RWPE2 (cell line): ENCODE data around the gene STX8.
A peak's percentile ranks its signal among the peaks of the same experiment; 100 is the strongest.

Source experiments
- ATAC-seq: fragments of 200-7000 bp; cut with Tn5 transposase; 3 replicates; pipeline ENCODE4 v1.9.1; 2021; ENCODE audit warnings: low read depth
- DNase-seq: peaks from one replicate; pipeline ENCODE4 v3.0.0-alpha.2; 2020; ENCODE audit warnings: low spot score
- H3K27ac ChIP-seq: fragments of 450-650 bp; 2 replicates; pipeline ENCODE4 v1.5.1; 2017; ENCODE audit warnings: mild to moderate bottlenecking; ENCODE audit not compliant: poor library complexity, severe bottlenecking
- H3K27me3 ChIP-seq: fragments of 250-450 bp; sonication (Bioruptor Pico); 2 replicates; pipeline ENCODE4 v1.5.1; 2021; ENCODE audit warnings: mild to moderate bottlenecking, moderate library complexity; ENCODE audit not compliant: insufficient read depth, poor library complexity, severe bottlenecking
- H3K36me3 ChIP-seq: fragments of 250-450 bp; sonication (Bioruptor Pico); 2 replicates; pipeline ENCODE4 v1.5.1; 2020; ENCODE audit warnings: low read depth, mild to moderate bottlenecking, moderate library complexity
- H3K4me1 ChIP-seq: fragments of 250-450 bp; sonication (Bioruptor Pico); 2 replicates; pipeline ENCODE4 v1.5.1; 2021; ENCODE audit warnings: mild to moderate bottlenecking, moderate library complexity; ENCODE audit not compliant: insufficient read depth, poor library complexity, severe bottlenecking
- H3K4me3 ChIP-seq: fragments of 250-450 bp; sonication (Bioruptor Pico); 2 replicates; pipeline ENCODE4 v1.5.1; 2021; ENCODE audit warnings: mild to moderate bottlenecking, moderate library complexity; ENCODE audit not compliant: severe bottlenecking
- H3K9me3 ChIP-seq: fragments of 250-450 bp; sonication (Bioruptor Pico); 2 replicates; pipeline ENCODE4 v1.5.1; 2021; ENCODE audit warnings: mild to moderate bottlenecking, moderate library complexity; ENCODE audit not compliant: severe bottlenecking
- TF ChIP-seq, protein P1 (sequence below): fragments of 450-650 bp; IDR thresholded peaks from one replicate; pipeline ENCODE4 v1.5.1; 2017; ENCODE audit warnings: mild to moderate bottlenecking, moderate library complexity; ENCODE audit not compliant: poor library complexity, severe bottlenecking

Gene STX8

DNA sequence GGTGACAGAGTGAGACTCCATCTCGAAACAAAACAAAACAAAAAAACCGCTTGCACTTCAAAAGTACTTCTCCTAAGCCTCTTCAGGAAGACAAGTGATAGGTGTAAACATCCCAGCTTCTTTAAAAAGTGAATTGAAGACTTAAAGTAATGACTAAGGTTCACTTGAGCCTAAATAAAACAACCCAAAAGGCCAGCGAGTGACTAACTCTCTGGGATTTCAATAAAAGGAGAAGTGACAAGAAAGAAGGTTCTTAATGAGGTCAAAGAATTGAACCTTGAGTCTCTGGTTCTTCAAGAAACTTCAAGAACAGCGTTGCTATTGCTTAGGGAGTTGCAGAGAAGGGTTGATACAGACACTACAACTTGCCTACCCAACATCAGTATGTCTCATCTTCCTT lies 42.2 kb downstream of the STX8 start:
- TF ChIP-seq, protein P1, sequence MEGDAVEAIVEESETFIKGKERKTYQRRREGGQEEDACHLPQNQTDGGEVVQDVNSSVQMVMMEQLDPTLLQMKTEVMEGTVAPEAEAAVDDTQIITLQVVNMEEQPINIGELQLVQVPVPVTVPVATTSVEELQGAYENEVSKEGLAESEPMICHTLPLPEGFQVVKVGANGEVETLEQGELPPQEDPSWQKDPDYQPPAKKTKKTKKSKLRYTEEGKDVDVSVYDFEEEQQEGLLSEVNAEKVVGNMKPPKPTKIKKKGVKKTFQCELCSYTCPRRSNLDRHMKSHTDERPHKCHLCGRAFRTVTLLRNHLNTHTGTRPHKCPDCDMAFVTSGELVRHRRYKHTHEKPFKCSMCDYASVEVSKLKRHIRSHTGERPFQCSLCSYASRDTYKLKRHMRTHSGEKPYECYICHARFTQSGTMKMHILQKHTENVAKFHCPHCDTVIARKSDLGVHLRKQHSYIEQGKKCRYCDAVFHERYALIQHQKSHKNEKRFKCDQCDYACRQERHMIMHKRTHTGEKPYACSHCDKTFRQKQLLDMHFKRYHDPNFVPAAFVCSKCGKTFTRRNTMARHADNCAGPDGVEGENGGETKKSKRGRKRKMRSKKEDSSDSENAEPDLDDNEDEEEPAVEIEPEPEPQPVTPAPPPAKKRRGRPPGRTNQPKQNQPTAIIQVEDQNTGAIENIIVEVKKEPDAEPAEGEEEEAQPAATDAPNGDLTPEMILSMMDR = no peak
- H3K4me3 ChIP-seq = no peak overlapping the region
- no peak overlapping the region for H3K27ac ChIP-seq
- no peaks in the 10 kb centered on the region for H3K9me3 ChIP-seq
- DNase-seq (no peak), ATAC-seq (no peak)
- no peaks in the 10 kb centered on the region for H3K27me3 ChIP-seq
- no peaks in the 10 kb centered on the region for H3K4me1 ChIP-seq
- no peaks in the 10 kb centered on the region for H3K36me3 ChIP-seq

DNA sequence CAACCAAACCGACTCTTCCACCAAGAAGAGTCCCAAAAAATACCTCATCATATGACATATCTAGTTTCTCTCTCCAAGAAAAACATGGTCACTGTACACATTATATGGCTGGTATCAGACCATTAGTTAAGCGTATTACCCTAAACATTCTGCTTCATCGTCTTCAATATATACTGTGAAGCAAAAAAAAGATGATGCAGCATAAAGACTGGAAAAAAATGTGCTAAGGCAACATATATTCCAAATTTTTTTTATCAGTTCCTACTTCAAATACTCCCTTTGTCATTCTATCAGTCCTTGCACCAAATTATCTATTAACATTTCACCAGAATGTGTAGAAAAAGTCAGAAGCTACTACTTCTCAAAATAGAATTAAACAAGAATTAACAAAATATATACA lies 42.9 kb downstream of the STX8 start:
- no peaks in the 10 kb centered on the region for H3K27me3 ChIP-seq
- TF ChIP-seq, protein P1 = no peak
- DNase-seq = no peak

DNA sequence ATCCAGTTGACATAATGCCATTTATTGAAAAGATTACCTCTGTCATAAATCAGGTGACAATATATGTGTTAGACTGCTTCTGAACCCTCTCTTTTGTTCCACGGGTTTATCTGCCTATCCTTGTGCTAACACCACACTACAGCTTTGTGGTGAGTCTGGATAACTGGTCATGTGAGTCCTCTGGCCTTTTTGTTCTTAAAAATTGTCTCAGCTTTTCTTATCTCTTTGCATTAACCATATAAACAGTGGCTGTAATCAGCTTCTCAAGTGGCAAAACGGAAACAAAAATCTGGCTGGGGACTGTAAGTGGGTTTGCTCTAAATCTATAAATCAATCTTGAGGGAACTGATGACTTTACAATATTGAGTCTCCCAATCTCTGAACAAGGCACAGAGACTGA lies 44.6 kb downstream of the STX8 start:
- H3K4me1 ChIP-seq = no peaks in the 10 kb centered on the region
- no peaks in the 10 kb centered on the region for H3K36me3 ChIP-seq
- no peak overlapping the region for H3K4me3 ChIP-seq
- no peaks in the 10 kb centered on the region for H3K9me3 ChIP-seq
- TF ChIP-seq, protein P1 = no peak
- no peak overlapping the region for H3K27ac ChIP-seq
- DNase-seq (no peak), ATAC-seq (no peak)
- no peaks in the 10 kb centered on the region for H3K27me3 ChIP-seq

More for the DNA sequence above, 42.9 kb downstream of the STX8 start:
- Histone ChIP-seq H3K9me3 (no peaks in the 10 kb centered on the region), H3K36me3 (no peaks in the 10 kb centered on the region), H3K4me3 (no peak overlapping the region), H3K27ac (no peak overlapping the region), H3K4me1 (no peaks in the 10 kb centered on the region)
- ATAC-seq = no peak

DNA sequence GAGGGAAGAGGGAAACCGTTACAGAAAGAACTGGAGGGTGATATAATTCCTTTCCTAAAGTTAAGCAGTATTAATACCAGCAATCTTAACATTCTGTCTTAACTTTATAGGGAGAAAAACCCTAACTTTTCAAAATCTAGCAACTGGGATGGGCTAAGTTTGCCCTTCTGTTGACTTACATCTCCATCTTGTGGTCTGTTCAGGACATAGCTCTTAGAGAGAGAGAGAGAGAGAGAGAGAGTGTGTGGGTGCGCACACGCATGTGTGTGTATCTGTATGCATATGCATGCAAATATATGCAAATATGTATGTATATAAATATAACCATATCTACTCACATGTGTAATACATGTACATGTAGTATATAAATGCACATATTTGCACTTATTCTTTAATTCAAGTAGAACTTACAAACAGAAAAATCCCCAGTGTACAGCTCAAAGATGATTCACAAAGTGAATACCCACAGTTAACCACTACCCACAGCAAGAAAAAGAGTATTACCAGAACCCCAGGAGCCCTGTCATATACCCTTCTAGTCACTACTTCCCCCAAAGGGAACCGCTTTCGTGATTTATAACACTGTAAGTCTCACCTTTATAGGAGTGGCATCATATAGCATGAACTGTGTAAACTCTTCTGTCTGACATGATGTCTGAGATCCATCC lies 46.5 kb downstream of the STX8 start:
- Histone ChIP-seq H3K4me1 (no peaks in the 10 kb centered on the region), H3K27ac (no peak overlapping the region), H3K27me3 (no peaks in the 10 kb centered on the region), H3K9me3 (no peaks in the 10 kb centered on the region), H3K36me3 (no peaks in the 10 kb centered on the region), H3K4me3 (no peak overlapping the region)
- TF ChIP-seq, protein P1 = peak; percentile 64
- ATAC-seq (peak; percentile 60; the same call in 2 of the 3 replicates), DNase-seq (no peak)

DNA sequence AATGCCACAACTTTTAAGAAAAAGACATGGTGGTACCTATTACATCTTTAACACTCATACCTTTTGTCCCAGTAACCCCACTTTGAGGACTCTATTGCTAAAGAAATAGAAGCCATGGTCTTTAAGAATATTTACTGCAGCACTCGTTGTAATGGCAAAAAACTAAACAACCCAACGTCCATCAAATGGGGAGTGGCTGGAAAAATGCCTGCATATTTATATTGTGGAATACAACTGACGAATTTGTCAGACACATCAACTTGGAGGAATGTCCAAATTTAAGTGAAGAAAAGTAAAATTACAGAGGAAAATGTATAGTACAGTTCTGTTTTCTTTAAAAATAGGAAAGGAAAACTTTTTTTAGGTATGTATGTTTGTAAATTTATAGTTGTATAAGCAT lies 47.8 kb downstream of the STX8 start:
- no peaks in the 10 kb centered on the region for H3K4me1 ChIP-seq
- TF ChIP-seq, protein P1 = no peak

More for the DNA sequence above, 47.8 kb downstream of the STX8 start:
- DNase-seq (no peak), ATAC-seq (no peak)
- no peaks in the 10 kb centered on the region for H3K9me3 ChIP-seq
- H3K27ac ChIP-seq = no peak overlapping the region
- H3K36me3 ChIP-seq = no peaks in the 10 kb centered on the region
- H3K27me3 ChIP-seq = no peaks in the 10 kb centered on the region
- no peak overlapping the region for H3K4me3 ChIP-seq
